Measurements from ENCODE around the gene AADAT.

GRCh38 chr4:170114636-170115035, 24.9 kb upstream of the AADAT start:
- TF ChIP-seq MAX (IDR thresholded peaks at IDR 0.05) (no peak), FOXM1 (IDR thresholded peaks at IDR 0.05; ENCODE audit: borderline replicate concordance, low read depth) (no peak), CREB1 (IDR thresholded peaks at IDR 0.05; ENCODE audit: low read depth) (no peak), EP300 (IDR thresholded peaks at IDR 0.05; ENCODE audit: borderline replicate concordance) (no peak), YY1 (IDR thresholded peaks at IDR 0.05; ENCODE audit: low read depth) (no peak), TAF1 (IDR thresholded peaks at IDR 0.05; ENCODE audit: low read depth) (no peak), RAD21 (IDR thresholded peaks at IDR 0.05; ENCODE audit: low read depth) (no peak), TCF12 (IDR thresholded peaks at IDR 0.05; ENCODE audit: low read depth) (no peak), REST (IDR thresholded peaks at IDR 0.05; ENCODE audit: low read depth) (no peak), EGR1 (IDR thresholded peaks at IDR 0.05) (no peak), USF1 (IDR thresholded peaks at IDR 0.05) (no peak)
